ENCODE results near the gene LETM1. TPM values are rescaled to one million over a fixed set of nuclear protein-coding genes. Genes with fewer than 3 reads are reported as not detected.

Gene LETM1
- total and polyA plus RNA-seq, 2 of the 13 experiments (the other 11 are each of a cell fraction or from before 2014, with no cell fraction given) = 9.7 to 41.6 TPM

- no peak for TF ChIP-seq CSRNP2 (CRISPR knock-in tag; conservative IDR thresholded peaks at IDR 0.05; ENCODE audit: low read depth)
- no peak for TF ChIP-seq CSRNP1 (CRISPR knock-in tag; IDR thresholded peaks at IDR 0.05)
- TF ChIP-seq TEAD3 (CRISPR knock-in tag; optimal IDR thresholded peaks at IDR 0.05; ENCODE audit: borderline replicate concordance) = no peak
- TF ChIP-seq DMTF1 (CRISPR knock-in tag; IDR thresholded peaks at IDR 0.05) = no peak
- no peak for TF ChIP-seq NR2F1 (CRISPR knock-in tag; IDR thresholded peaks at IDR 0.05)
- no peak for TF ChIP-seq RARG (CRISPR knock-in tag; IDR thresholded peaks at IDR 0.05; ENCODE audit: low read depth)
- peak; percentile 80; the same call in 1 of the 2 replicates for TF ChIP-seq ARNTL (CRISPR knock-in tag; IDR thresholded peaks at IDR 0.05)
- no peak for TF ChIP-seq EZH2 (conservative IDR thresholded peaks at IDR 0.05; ENCODE audit: low read depth, low read length)
- TF ChIP-seq ZNF331 (CRISPR knock-in tag; IDR thresholded peaks at IDR 0.05) = no peak
- TF ChIP-seq ADNP (CRISPR knock-in tag; IDR thresholded peaks at IDR 0.05) = no peak
- TF ChIP-seq TIGD3 (CRISPR knock-in tag; IDR thresholded peaks at IDR 0.05; ENCODE audit: borderline replicate concordance) = no peak
- no peak for TF ChIP-seq ZNF646 (CRISPR knock-in tag; IDR thresholded peaks at IDR 0.05)
- no peak; the same call in 1 of the 2 replicates for TF ChIP-seq SIX4 (CRISPR knock-in tag; IDR thresholded peaks at IDR 0.05)
- TF ChIP-seq ARNT2 (CRISPR knock-in tag; IDR thresholded peaks at IDR 0.05; ENCODE audit: low read depth) = peak; percentile 62
- TF ChIP-seq POGZ (CRISPR knock-in tag; IDR thresholded peaks at IDR 0.05) = 0 out of 2 replicates have a peak, but pooled peaks have one; percentile 37
Observed at GRCh38 chr4:1784789-1785591, 71.0 kb downstream of the LETM1 start (continued).
